HepG2 (cell line): ENCODE results near the gene CBL. TPM values are rescaled to one million over a fixed set of nuclear protein-coding genes. Genes with fewer than 3 reads are reported as not detected.

Experiments used
- microRNA-seq: library from miRNA; unstranded; fragments of <30 nt; microRNA quantifications from one replicate; pipeline ENCODE4, GENCODE V29; 2020
- polyA plus RNA-seq, 8 experiments: library from polyadenylated mRNA; depleted of rRNA in 3 of 8; stranded (reverse) in 7 of 8; unstranded in 1 of 8; fragments of >200 nt; fragmentation: Illumina TruSeq in 4 of 8; extraction: Trizol in 4 of 8; gene quantifications; 2 replicates each; pipeline versions ENCODE4 v1.2.1 to v1.2.3, GENCODE V29; 2011 to 2016; ENCODE audit warnings: low read depth in 4 of 8, missing spikeins in 1 of 8, mixed read lengths in 1 of 8; ENCODE audit not compliant: insufficient read depth in 1 of 8
- small RNA-seq, 3 experiments: library from RNA; depleted of rRNA; stranded (forward); fragments of <200 nt; gene quantifications; one replicate each; pipeline ENCODE3, GENCODE V24; 2012; ENCODE audit warnings: low read depth in 2 of 3, low replicate concordance in 1 of 3; ENCODE audit not compliant: insufficient read length in 3 of 3, insufficient read depth in 2 of 3
- total RNA-seq, 5 experiments: library from RNA; depleted of rRNA; stranded (reverse); fragments of >200 nt; fragmentation: Illumina TruSeq; extraction: Trizol; gene quantifications; 2 replicates each; pipeline ENCODE4 v1.2.3, GENCODE V29; 2016; ENCODE audit warnings: low read depth in 1 of 5

The CBL gene
- total and polyA plus RNA-seq, 2 of the 13 experiments (the other 11 are each of a cell fraction or from before 2014, with no cell fraction given) = 6.6 to 7.4 TPM

Small RNA genes within 50 kb of the gene (microRNA-seq; reads per million reads assigned to microRNA genes)
- gene MIR6756 = not detected

Small RNA genes within 50 kb of the gene (small RNA-seq; reads per million reads assigned to genes)
- gene RF01225 = 0 reads per million in 3 experiments
- 0 reads per million in 3 experiments for gene RNU6-262P

Other genes with a start within 250 kb of the CBL start
- gene FOXR1, start 234.6 kb upstream of the CBL start, total RNA-seq (2016; rRNA removed; fragmentation: Illumina TruSeq; extraction: Trizol) = not detected in 2 replicates
- not detected in 2 replicates for gene FOXR1, start 234.6 kb upstream of the CBL start, polyA plus RNA-seq (2011; rRNA removed)
- gene CENATAC, start 208.2 kb upstream of the CBL start, total RNA-seq (2016; rRNA removed; fragmentation: Illumina TruSeq; extraction: Trizol) = 9.2 and 25.0 TPM in 2 replicates
- 19.8 and 21.7 TPM in 2 replicates for gene CENATAC, start 208.2 kb upstream of the CBL start, polyA plus RNA-seq (2011; rRNA removed)
- 1,415 and 1,643 TPM in 2 replicates for gene RPS25, start 188.0 kb upstream of the CBL start, total RNA-seq (2016; rRNA removed; fragmentation: Illumina TruSeq; extraction: Trizol)
- 647 and 839 TPM in 2 replicates for gene RPS25, start 188.0 kb upstream of the CBL start, polyA plus RNA-seq (2011; rRNA removed)
- gene TRAPPC4, start 187.6 kb upstream of the CBL start, total RNA-seq (2016; rRNA removed; fragmentation: Illumina TruSeq; extraction: Trizol) = 97.4 and 124 TPM in 2 replicates
- 126 and 140 TPM in 2 replicates for gene TRAPPC4, start 187.6 kb upstream of the CBL start, polyA plus RNA-seq (2011; rRNA removed)
- gene SLC37A4, start 175.5 kb upstream of the CBL start, total RNA-seq (2016; rRNA removed; fragmentation: Illumina TruSeq; extraction: Trizol) = 25.6 and 43.0 TPM in 2 replicates
- 56.1 and 59.7 TPM in 2 replicates for gene SLC37A4, start 175.5 kb upstream of the CBL start, polyA plus RNA-seq (2011; rRNA removed)
- gene HYOU1, start 149.1 kb upstream of the CBL start, total RNA-seq (2016; rRNA removed; fragmentation: Illumina TruSeq; extraction: Trizol) = 50.0 and 127 TPM in 2 replicates
- 155 and 164 TPM in 2 replicates for gene HYOU1, start 149.1 kb upstream of the CBL start, polyA plus RNA-seq (2011; rRNA removed)
- 21.6 and 23.3 TPM in 2 replicates for gene VPS11, start 138.5 kb upstream of the CBL start, total RNA-seq (2016; rRNA removed; fragmentation: Illumina TruSeq; extraction: Trizol)
- gene VPS11, start 138.5 kb upstream of the CBL start, polyA plus RNA-seq (2011; rRNA removed) = 13.7 and 18.9 TPM in 2 replicates
- 9.4 and 14.0 TPM in 2 replicates for gene HMBS, start 121.5 kb upstream of the CBL start, total RNA-seq (2016; rRNA removed; fragmentation: Illumina TruSeq; extraction: Trizol)
- gene HMBS, start 121.5 kb upstream of the CBL start, polyA plus RNA-seq (2011; rRNA removed) = 46.8 and 46.9 TPM in 2 replicates
- gene DPAGT1, start 104.5 kb upstream of the CBL start, total RNA-seq (2016; rRNA removed; fragmentation: Illumina TruSeq; extraction: Trizol) = 15.1 and 37.6 TPM in 2 replicates
- 63.9 and 70.7 TPM in 2 replicates for gene DPAGT1, start 104.5 kb upstream of the CBL start, polyA plus RNA-seq (2011; rRNA removed)
- gene C2CD2L, start 99.0 kb upstream of the CBL start, total RNA-seq (2016; rRNA removed; fragmentation: Illumina TruSeq; extraction: Trizol) = 1.2 and 3.7 TPM in 2 replicates
- 5.5 and 6.0 TPM in 2 replicates for gene C2CD2L, start 99.0 kb upstream of the CBL start, polyA plus RNA-seq (2011; rRNA removed)
- gene HINFP, start 84.8 kb upstream of the CBL start, total RNA-seq (2016; rRNA removed; fragmentation: Illumina TruSeq; extraction: Trizol) = 13.3 and 15.1 TPM in 2 replicates
- 21.4 and 27.5 TPM in 2 replicates for gene HINFP, start 84.8 kb upstream of the CBL start, polyA plus RNA-seq (2011; rRNA removed)
- gene ABCG4, start 57.3 kb upstream of the CBL start, total RNA-seq (2016; rRNA removed; fragmentation: Illumina TruSeq; extraction: Trizol) = not detected in 2 replicates
- not detected in 2 replicates for gene ABCG4, start 57.3 kb upstream of the CBL start, polyA plus RNA-seq (2011; rRNA removed)
- 6.8 and 11.0 TPM in 2 replicates for gene NLRX1, start 37.6 kb upstream of the CBL start, total RNA-seq (2016; rRNA removed; fragmentation: Illumina TruSeq; extraction: Trizol)
- gene NLRX1, start 37.6 kb upstream of the CBL start, polyA plus RNA-seq (2011; rRNA removed) = 8.7 and 11.6 TPM in 2 replicates
- gene NHERF4, start 20.9 kb upstream of the CBL start, total RNA-seq (2016; rRNA removed; fragmentation: Illumina TruSeq; extraction: Trizol) = 0.24 TPM in 1 of 2 replicates, not detected in the other
- gene NHERF4, start 20.9 kb upstream of the CBL start, polyA plus RNA-seq (2011; rRNA removed) = 0.12 and 0.38 TPM in 2 replicates
- 5.9 and 15.2 TPM in 2 replicates for gene MCAM, start 110.8 kb downstream of the CBL start, total RNA-seq (2016; rRNA removed; fragmentation: Illumina TruSeq; extraction: Trizol)
- gene MCAM, start 110.8 kb downstream of the CBL start, polyA plus RNA-seq (2011; rRNA removed) = 12.1 and 18.6 TPM in 2 replicates
- 11.9 and 20.8 TPM in 2 replicates for gene RNF26, start 128.2 kb downstream of the CBL start, total RNA-seq (2016; rRNA removed; fragmentation: Illumina TruSeq; extraction: Trizol)
- 26.3 and 28.8 TPM in 2 replicates for gene RNF26, start 128.2 kb downstream of the CBL start, polyA plus RNA-seq (2011; rRNA removed)
- gene C1QTNF5, start 134.5 kb downstream of the CBL start, total RNA-seq (2016; rRNA removed; fragmentation: Illumina TruSeq; extraction: Trizol) = 0.77 and 1.2 TPM in 2 replicates
- 0.86 TPM in 2 replicates for gene C1QTNF5, start 134.5 kb downstream of the CBL start, polyA plus RNA-seq (2011; rRNA removed)
- gene MFRP, start 140.4 kb downstream of the CBL start, total RNA-seq (2016; rRNA removed; fragmentation: Illumina TruSeq; extraction: Trizol) = not detected in 2 replicates
- gene MFRP, start 140.4 kb downstream of the CBL start, polyA plus RNA-seq (2011; rRNA removed) = not detected in 2 replicates
- gene USP2, start 175.4 kb downstream of the CBL start, total RNA-seq (2016; rRNA removed; fragmentation: Illumina TruSeq; extraction: Trizol) = 6.0 and 7.2 TPM in 2 replicates
- gene USP2, start 175.4 kb downstream of the CBL start, polyA plus RNA-seq (2011; rRNA removed) = 2.5 and 3.2 TPM in 2 replicates
- gene THY1, start 216.8 kb downstream of the CBL start, total RNA-seq (2016; rRNA removed; fragmentation: Illumina TruSeq; extraction: Trizol) = not detected in 2 replicates
- not detected in 2 replicates for gene THY1, start 216.8 kb downstream of the CBL start, polyA plus RNA-seq (2011; rRNA removed)